Activated CD8-positive, alpha-beta T cell treated with anti-CD3 and anti-CD28 coated beads, Interleukin-2, amount 10 ng/mL, durations not matched to agents 7 days and 5 days (primary cell): ENCODE results near the gene RPS23. TPM values are rescaled to one million over a fixed set of nuclear protein-coding genes. Genes with fewer than 3 reads are reported as not detected.

Source experiments
- ATAC-seq: fragments of 150-1000 bp; cut with Tn5 transposase; one replicate; pipeline ENCODE4 v1.10.0; 2021; ENCODE audit warnings: moderate library complexity
- CTCF ChIA-PET: fragments of 350-600 bp; sonication (Branson Sonifier 250); formaldehyde crosslinking; loops from one replicate; lab custom pipeline; 2021; ENCODE audit warnings: antibody characterized with exemption; lab: Charles Lee
- POLR2A ChIA-PET: fragments of 350-600 bp; sonication (Branson Sonifier 250); formaldehyde crosslinking; loops from one replicate; lab custom pipeline; 2021; ENCODE audit warnings: antibody characterized with exemption; lab: Charles Lee
- DNase-seq: peaks from one replicate; pipeline ENCODE4 v3.0.0-alpha.2; 2020
- H3K27ac Mint-ChIP-seq: one replicate; pipeline ENCODE4 v1.8.0; 2021; ENCODE audit warnings: mild to moderate bottlenecking, mixed read lengths
- H3K27me3 Mint-ChIP-seq: one replicate; pipeline ENCODE4 v1.8.0; 2021; ENCODE audit warnings: low read depth, mixed read lengths
- H3K36me3 Mint-ChIP-seq: one replicate; pipeline ENCODE4 v1.8.0; 2021; ENCODE audit warnings: low read depth, mixed read lengths
- H3K4me1 Mint-ChIP-seq: one replicate; pipeline ENCODE4 v1.8.0; 2021; ENCODE audit warnings: low read depth, mixed read lengths
- H3K4me3 Mint-ChIP-seq: one replicate; pipeline ENCODE4 v1.8.0; 2021; ENCODE audit warnings: mild to moderate bottlenecking, mixed read lengths
- H3K9me3 Mint-ChIP-seq: one replicate; pipeline ENCODE4 v1.8.0; 2022; ENCODE audit warnings: mixed read lengths; ENCODE audit not compliant: insufficient read depth
- total RNA-seq, 2 experiments: library from RNA; stranded (reverse); gene quantifications; one replicate each; pipeline ENCODE4 v1.2.3, GENCODE V29; 2021

The RPS23 gene
- total RNA-seq, 2 experiments from 2014 or later: 1,914 to 1,974 TPM

DNA sequence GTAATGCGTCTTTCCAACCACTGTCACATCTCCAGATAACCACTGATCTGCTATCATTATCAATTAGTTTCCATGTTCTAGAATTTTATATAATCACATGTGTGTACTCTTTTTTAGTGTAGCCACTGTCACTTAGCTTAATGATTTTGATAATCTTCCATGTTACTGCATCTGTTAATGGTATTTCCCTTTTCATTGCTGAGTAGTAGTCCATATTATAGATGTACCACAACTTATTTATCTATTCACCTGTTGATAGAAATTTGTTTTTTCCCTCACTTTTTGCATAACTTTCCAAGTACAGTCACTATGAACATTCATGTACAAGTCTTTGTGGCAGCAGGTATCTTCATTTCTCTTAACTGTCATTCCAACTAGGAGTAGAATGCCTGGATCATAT, 30.3 kb upstream of the RPS23 start:
- Mint-ChIP-seq H3K4me1 (no peaks in the 10 kb centered on the region), H3K27me3 (peaks cover 1% of the 10 kb centered on the region), H3K9me3 (no peaks in the 10 kb centered on the region), H3K27ac (no peak overlapping the region), H3K4me3 (no peak overlapping the region), H3K36me3 (peaks cover 4% of the 10 kb centered on the region)
- ChIA-PET CTCF (no interaction called here), POLR2A (no interaction called here)
- DNase-seq (no peak), ATAC-seq (no peak)

DNA sequence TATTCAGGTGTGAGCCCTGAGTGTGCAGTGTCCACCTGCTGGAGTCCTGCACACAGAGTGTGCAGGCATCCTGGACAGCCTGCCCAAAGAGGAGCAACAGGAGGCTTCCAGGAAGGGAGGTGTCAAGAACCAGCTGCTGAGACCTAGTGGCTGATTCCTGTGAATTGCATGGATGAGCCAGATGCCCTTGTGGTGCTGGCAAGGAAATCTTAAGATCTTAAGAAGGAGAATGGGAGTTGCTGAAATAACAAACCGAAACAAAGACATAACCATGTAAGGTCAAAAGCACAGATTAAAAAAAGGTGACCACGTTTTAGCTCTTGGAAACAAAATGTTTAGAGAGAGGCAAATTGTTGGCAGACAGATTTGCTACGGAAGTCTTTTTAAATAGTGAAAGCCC, 29.3 kb upstream of the RPS23 start:
- Mint-ChIP-seq H3K4me1 (no peaks in the 10 kb centered on the region), H3K36me3 (peaks cover 4% of the 10 kb centered on the region), H3K4me3 (no peak overlapping the region), H3K9me3 (no peaks in the 10 kb centered on the region), H3K27ac (no peak overlapping the region), H3K27me3 (no peaks in the 10 kb centered on the region)
- ChIA-PET CTCF (interaction anchor here (0.6 kb wide), 1 partner anchor 24 kb away, joined by 3 read pairs; no protein-coding TSS in a partner anchor), POLR2A (no interaction called here)
- DNase-seq: no peak
- ATAC-seq: no peak

DNA sequence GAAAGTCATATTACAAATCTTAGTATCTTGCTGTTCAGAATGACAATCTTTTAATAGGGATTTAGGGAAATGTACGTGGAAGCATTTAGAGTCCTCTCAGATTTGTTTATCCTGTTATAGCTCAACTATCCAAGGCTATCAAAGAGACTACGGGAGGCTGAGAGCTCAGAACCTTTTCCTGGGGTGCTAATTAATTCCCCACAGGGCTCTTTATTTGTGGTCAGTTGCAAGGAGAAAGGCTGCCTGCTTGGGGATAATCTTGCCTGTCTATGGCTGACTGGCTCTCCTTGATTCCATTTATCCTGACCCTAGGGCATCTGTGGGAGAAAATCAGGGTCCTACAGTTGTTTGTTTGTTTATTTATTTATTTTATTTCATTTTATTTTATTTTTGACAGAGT, 28.0 kb upstream of the RPS23 start:
- Mint-ChIP-seq H3K4me3 (no peak overlapping the region), H3K27ac (no peak overlapping the region), H3K9me3 (no peaks in the 10 kb centered on the region), H3K4me1 (no peaks in the 10 kb centered on the region), H3K36me3 (peaks cover 4% of the 10 kb centered on the region), H3K27me3 (no peaks in the 10 kb centered on the region)
- no peak for DNase-seq
- ChIA-PET POLR2A (no interaction called here), CTCF (no interaction called here)
- no peak for ATAC-seq

DNA sequence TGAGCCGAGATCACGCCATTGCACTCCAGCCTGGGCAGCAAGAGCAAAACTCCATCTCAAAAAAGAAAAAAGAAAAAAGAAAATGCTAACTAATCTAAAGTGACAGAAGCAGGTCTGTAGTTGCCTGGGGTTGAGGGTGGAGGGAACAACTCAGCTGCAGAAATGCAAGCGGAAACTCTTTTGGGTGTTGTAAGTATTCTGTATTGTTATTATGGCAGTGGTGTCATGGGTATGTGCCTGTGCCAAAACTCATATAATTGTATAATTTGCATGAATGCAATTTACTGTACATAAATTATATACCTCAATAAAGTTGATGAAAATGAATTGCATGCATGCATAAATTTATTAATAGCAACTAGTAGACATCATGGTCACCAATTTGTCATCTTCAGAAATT, 23.0 kb upstream of the RPS23 start:
- no peak for ATAC-seq
- ChIA-PET CTCF (no interaction called here), POLR2A (no interaction called here)
- DNase-seq: no peak
- H3K9me3 Mint-ChIP-seq: no peaks in the 10 kb centered on the region
- no peaks in the 10 kb centered on the region for H3K27me3 Mint-ChIP-seq
- H3K27ac Mint-ChIP-seq: no peak overlapping the region
- H3K36me3 Mint-ChIP-seq: no peaks in the 10 kb centered on the region
- H3K4me3 Mint-ChIP-seq: no peak overlapping the region
- no peaks in the 10 kb centered on the region for H3K4me1 Mint-ChIP-seq

DNA sequence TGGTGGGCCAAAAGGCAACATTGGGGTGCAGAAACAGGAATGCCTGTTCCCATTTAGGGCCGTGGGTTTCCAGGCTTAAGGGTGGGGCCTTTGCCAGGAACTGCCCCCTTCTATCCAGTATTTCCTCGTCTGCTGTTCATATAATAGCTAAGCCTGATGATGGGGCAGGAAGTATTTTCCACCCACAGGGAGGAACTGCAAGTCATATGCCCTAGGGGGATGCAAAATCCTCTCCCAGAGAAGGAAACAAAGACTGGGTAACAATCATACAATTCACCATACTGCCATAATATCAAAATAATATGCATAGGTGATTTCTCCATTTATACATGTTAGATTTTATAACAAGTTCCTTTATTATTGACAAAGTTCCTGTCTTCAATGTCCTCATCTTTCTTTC, 20.5 kb upstream of the RPS23 start:
- H3K27me3 Mint-ChIP-seq: no peaks in the 10 kb centered on the region
- no peak overlapping the region for H3K27ac Mint-ChIP-seq
- DNase-seq (no peak), ATAC-seq (no peak)
- no peaks in the 10 kb centered on the region for H3K4me1 Mint-ChIP-seq
- POLR2A ChIA-PET: no interaction called here
- no peaks in the 10 kb centered on the region for H3K9me3 Mint-ChIP-seq
- H3K4me3 Mint-ChIP-seq: no peak overlapping the region
- CTCF ChIA-PET: no interaction called here
- H3K36me3 Mint-ChIP-seq: no peaks in the 10 kb centered on the region

DNA sequence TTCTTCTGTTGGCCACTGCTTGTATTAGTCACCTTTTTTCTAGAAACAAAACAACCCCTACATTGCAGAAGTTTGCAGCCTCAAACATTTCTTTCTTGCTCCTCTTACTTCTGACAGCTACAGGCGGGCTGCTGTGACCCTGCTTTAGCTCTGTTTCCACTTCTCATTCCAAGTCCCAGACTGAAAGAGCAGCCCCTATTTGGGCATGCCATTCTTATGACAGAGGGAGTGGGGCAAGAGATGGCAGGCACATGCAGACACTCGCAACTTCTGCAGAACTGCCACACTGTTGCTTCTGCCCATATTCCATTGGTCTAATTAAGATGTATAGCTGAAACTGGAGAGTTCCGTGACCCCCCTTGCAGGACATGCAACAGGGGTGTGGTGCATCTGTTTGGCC, 19.6 kb upstream of the RPS23 start:
- CTCF ChIA-PET: no interaction called here
- no peaks in the 10 kb centered on the region for H3K36me3 Mint-ChIP-seq
- DNase-seq (no peak), ATAC-seq (no peak)
- no peak overlapping the region for H3K27ac Mint-ChIP-seq
- no peaks in the 10 kb centered on the region for H3K9me3 Mint-ChIP-seq
- POLR2A ChIA-PET: interaction anchor here (1.1 kb wide), 1 partner anchor 19 kb away, joined by 3 read pairs; no protein-coding TSS in a partner anchor
- H3K4me3 Mint-ChIP-seq: no peak overlapping the region
- H3K4me1 Mint-ChIP-seq: no peaks in the 10 kb centered on the region
- no peaks in the 10 kb centered on the region for H3K27me3 Mint-ChIP-seq

DNA sequence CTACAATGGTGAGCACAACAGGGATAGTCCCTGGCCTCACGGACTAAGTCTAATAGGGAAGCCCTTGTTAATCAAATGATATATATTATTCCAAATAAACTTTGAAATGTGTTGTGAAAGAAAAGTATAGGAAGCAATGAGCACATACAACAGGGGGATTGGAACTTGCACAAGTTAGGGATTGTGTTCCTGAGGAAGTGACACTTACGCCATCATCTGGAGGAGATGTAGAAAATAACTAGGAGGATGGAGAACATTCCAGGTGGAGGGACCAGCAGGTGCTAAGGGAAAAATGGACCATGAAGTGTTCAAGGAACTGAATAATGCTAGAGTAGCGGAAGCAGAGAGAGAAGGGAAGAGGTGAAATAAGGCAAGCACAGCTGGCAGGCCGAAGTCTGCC, 18.8 kb upstream of the RPS23 start:
- Mint-ChIP-seq H3K4me1 (no peaks in the 10 kb centered on the region), H3K27ac (no peak overlapping the region), H3K9me3 (no peaks in the 10 kb centered on the region), H3K4me3 (no peak overlapping the region), H3K27me3 (no peaks in the 10 kb centered on the region), H3K36me3 (no peaks in the 10 kb centered on the region)
- ChIA-PET CTCF (no interaction called here), POLR2A (no interaction called here)
- no peak for ATAC-seq
- DNase-seq: no peak

DNA sequence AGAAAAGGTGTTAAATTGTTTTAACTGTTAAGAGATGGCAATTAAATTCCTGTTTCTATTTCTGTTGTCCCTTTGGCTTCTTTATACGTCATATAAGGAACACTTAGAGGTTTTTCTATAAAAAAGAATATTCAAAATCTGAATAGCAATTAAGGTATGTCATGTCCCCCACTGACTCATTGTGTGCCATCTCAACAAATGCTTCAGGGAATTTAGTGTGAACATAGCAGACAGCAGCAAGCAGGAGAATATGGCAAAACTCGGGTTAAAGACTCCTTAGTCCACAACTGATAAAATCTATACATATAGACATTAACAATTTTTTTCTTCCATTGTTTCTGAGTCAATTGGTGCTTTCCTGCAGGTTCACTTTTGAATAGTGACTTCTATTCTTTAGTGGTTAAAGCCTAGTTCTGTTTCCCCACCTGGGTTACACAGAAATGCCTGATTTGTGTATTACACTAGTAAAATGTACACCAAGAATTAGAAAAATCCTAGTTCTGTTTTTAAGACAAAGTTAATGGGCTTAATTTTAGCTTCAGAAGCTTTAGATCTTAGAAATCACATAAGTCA, 17.9 kb upstream of the RPS23 start:
- Mint-ChIP-seq H3K4me3 (no peak overlapping the region), H3K36me3 (no peaks in the 10 kb centered on the region), H3K27ac (no peak overlapping the region), H3K4me1 (no peaks in the 10 kb centered on the region), H3K27me3 (no peaks in the 10 kb centered on the region), H3K9me3 (no peaks in the 10 kb centered on the region)
- no peak for ATAC-seq
- ChIA-PET POLR2A (no interaction called here), CTCF (no interaction called here)
- no peak for DNase-seq

DNA sequence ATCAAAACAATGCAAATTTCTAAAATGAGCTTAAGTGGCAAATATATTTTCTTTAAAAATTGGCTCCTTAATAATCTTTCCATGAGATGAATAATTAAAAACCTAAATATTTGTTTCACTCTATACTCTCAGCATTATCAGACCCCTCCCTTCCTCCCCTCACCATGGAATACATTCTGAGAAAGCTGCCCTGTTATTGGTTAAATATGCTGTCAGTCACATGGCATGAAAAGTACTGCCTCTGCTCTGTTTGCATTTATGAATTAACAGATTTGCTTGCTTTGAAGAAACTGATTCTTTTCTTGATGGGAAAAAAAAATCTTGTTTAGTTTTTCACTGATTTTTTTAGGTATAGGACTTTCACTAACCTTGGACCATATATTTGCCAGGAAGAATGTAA, 17.0 kb upstream of the RPS23 start:
- Mint-ChIP-seq H3K4me3 (no peak overlapping the region), H3K27ac (no peak overlapping the region), H3K9me3 (no peaks in the 10 kb centered on the region), H3K27me3 (no peaks in the 10 kb centered on the region), H3K36me3 (no peaks in the 10 kb centered on the region), H3K4me1 (no peaks in the 10 kb centered on the region)
- no peak for ATAC-seq
- DNase-seq: no peak
- ChIA-PET POLR2A (no interaction called here), CTCF (interaction anchor here (0.7 to 0.8 kb wide), 2 partner anchors 9 to 17 kb away, joined by 3 read pairs; no protein-coding TSS in a partner anchor)

DNA sequence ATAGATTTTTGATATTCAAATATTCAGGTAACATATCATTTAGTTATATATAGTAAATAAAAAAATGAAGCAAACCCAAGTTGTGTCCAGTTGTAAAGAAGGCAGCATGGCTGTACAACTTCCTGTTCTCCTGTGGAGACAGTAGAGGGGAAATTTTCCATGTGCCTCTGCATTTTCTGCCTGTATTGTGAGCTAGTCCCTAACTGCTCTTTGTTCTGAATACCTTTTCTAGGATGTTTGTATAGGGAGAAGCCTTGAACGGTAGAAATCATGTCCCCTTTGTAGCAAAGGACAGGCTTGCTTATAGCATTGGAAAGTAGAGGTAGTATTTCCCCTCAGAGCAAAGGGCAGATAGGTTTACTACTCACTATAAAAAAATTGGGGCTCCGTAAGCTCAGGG, 13.3 kb upstream of the RPS23 start:
- no peaks in the 10 kb centered on the region for H3K9me3 Mint-ChIP-seq
- ChIA-PET CTCF (no interaction called here), POLR2A (interaction anchor here (1.0 kb wide), 1 partner anchor 13 kb away, joined by 3 read pairs; no protein-coding TSS in a partner anchor)
- no peaks in the 10 kb centered on the region for H3K36me3 Mint-ChIP-seq
- ATAC-seq (no peak), DNase-seq (no peak)
- H3K27me3 Mint-ChIP-seq: no peaks in the 10 kb centered on the region
- H3K4me3 Mint-ChIP-seq: no peak overlapping the region
- H3K4me1 Mint-ChIP-seq: no peaks in the 10 kb centered on the region
- no peak overlapping the region for H3K27ac Mint-ChIP-seq

DNA sequence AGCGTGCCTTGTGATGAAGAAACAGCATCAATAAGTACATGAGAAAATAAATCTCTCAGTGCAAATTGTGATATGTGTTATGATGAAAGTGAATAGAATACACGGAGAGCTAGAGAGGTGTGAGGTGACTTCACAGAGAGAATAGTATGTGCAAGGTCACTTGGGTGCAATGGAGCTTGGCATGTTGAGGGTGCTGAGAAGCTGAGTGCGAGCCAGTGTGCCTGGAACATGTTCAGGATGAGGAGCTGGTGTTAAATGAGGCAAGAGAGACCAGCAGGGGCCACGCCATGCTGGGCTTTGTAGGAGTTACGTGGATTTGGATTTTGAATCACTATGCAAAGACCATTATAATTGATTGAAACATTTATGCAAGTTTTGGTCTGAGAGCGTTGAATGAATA, 12.8 kb upstream of the RPS23 start:
- no peak for ATAC-seq
- H3K4me1 Mint-ChIP-seq: no peaks in the 10 kb centered on the region
- no peak overlapping the region for H3K4me3 Mint-ChIP-seq
- H3K27me3 Mint-ChIP-seq: no peaks in the 10 kb centered on the region
- H3K9me3 Mint-ChIP-seq: no peaks in the 10 kb centered on the region
- POLR2A ChIA-PET: interaction anchor here (1.0 kb wide), 1 partner anchor 12 kb away, joined by 3 read pairs; no protein-coding TSS in a partner anchor
- no peaks in the 10 kb centered on the region for H3K36me3 Mint-ChIP-seq
- CTCF ChIA-PET: no interaction called here
- no peak overlapping the region for H3K27ac Mint-ChIP-seq
- no peak for DNase-seq

DNA sequence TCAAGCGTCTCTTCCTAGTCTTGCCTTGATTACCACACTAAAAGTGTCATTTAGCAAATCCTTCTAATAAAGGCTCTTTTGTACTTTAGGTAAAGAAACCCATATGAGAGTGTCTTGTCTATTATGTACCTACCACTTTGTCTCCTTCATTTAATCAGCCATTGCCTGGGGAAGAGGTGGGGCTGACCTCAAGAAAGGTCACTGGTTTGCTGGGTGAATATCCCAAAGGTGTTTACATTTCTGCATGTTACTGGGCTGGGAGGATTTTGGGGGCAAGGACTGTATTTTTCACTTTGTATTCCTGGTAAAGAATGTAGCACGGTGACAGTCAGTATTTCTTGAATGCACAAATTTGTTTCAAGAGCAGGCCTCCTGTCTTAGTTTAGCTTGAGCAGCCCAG, 11.9 kb upstream of the RPS23 start:
- DNase-seq (no peak), ATAC-seq (no peak)
- Mint-ChIP-seq H3K4me1 (no peaks in the 10 kb centered on the region), H3K4me3 (no peak overlapping the region), H3K27ac (no peak overlapping the region), H3K36me3 (no peaks in the 10 kb centered on the region), H3K9me3 (no peaks in the 10 kb centered on the region), H3K27me3 (no peaks in the 10 kb centered on the region)
- ChIA-PET POLR2A (no interaction called here), CTCF (no interaction called here)

DNA sequence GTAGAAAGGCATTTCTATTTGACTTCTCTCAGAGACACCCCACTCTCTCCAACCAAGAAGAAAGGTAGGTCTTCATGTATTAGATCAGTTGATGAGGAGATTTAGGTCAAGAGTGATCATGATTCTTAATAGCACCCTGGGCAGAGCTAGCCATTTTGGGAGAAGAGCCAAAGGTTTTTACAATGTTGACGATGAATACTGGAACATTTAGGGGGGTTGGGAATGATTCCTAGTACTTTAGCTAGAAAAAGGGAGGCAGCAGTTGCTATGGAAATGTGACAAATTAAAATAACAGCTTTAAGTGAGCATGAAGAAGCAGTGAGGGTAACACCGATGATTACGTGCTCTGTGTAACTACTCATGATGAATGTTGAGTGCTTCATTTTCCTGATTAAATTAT, 9.5 kb upstream of the RPS23 start:
- ChIA-PET POLR2A (interaction anchor here (2.5 kb wide), 1 partner anchor 9 kb away, joined by 17 read pairs; the partner anchor contains the start of gene RPS23), CTCF (no interaction called here)
- Mint-ChIP-seq H3K27me3 (no peaks in the 10 kb centered on the region), H3K4me3 (no peak overlapping the region), H3K36me3 (no peaks in the 10 kb centered on the region), H3K27ac (no peak overlapping the region), H3K4me1 (no peaks in the 10 kb centered on the region), H3K9me3 (no peaks in the 10 kb centered on the region)
- DNase-seq: no peak
- ATAC-seq: no peak
